ENCODE data around the gene PHLDA3.
"Not testable (repeated sequence)": the region's sequence is repeated elsewhere in the genome, so short reads cannot be mapped to it uniquely, and the experiment has no call there.

The PHLDA3 gene

GRCh38 chr1:201503397-201504176, 34.6 kb upstream of the PHLDA3 start:
- no peak for DNase-seq (ENCODE audit: low spot score)

GRCh38 chr1:201502511-201502857, 33.5 kb upstream of the PHLDA3 start:
- DNase-seq (ENCODE audit: low spot score) = no peak

- DNase-seq (ENCODE audit: low spot score) = no peak
These were observed 33.0 kb upstream of the PHLDA3 start for GRCh38 chr1:201501812-201502510.

- DNase-seq (ENCODE audit: low spot score) = no peak
These were observed 32.2 kb upstream of the PHLDA3 start for GRCh38 chr1:201501144-201501543.

- no peak for DNase-seq (ENCODE audit: low spot score)
These were observed 31.7 kb upstream of the PHLDA3 start for GRCh38 chr1:201500670-201501120.

- no peak for DNase-seq (ENCODE audit: low spot score)
These were observed 31.0 kb upstream of the PHLDA3 start for GRCh38 chr1:201499795-201500669.

GRCh38 chr1:201499191-201499590, 30.2 kb upstream of the PHLDA3 start:
- no peak for DNase-seq (ENCODE audit: low spot score)

GRCh38 chr1:201498621-201499020, 29.6 kb upstream of the PHLDA3 start:
- no peak for DNase-seq (ENCODE audit: low spot score)

GRCh38 chr1:201497935-201498509, 29.0 kb upstream of the PHLDA3 start:
- no peak for DNase-seq (ENCODE audit: low spot score)

GRCh38 chr1:201496296-201496690, 27.3 kb upstream of the PHLDA3 start:
- DNase-seq (ENCODE audit: low spot score) = no peak

GRCh38 chr1:201495551-201496295, 26.7 kb upstream of the PHLDA3 start:
- no peak for DNase-seq (ENCODE audit: low spot score)

- DNase-seq (ENCODE audit: low spot score) = no peak
These were observed 25.0 kb upstream of the PHLDA3 start for GRCh38 chr1:201493757-201494617.

- DNase-seq (ENCODE audit: low spot score) = not testable (repeated sequence)
These were observed 24.2 kb upstream of the PHLDA3 start for GRCh38 chr1:201493026-201493656.

- DNase-seq (ENCODE audit: low spot score) = no peak
These were observed 23.0 kb upstream of the PHLDA3 start for GRCh38 chr1:201491896-201492511.

- no peak for DNase-seq (ENCODE audit: low spot score)
These were observed 21.7 kb upstream of the PHLDA3 start for GRCh38 chr1:201490708-201491131.

GRCh38 chr1:201489643-201490261, 20.8 kb upstream of the PHLDA3 start:
- no peak for DNase-seq (ENCODE audit: low spot score)

GRCh38 chr1:201488830-201489589, 20.0 kb upstream of the PHLDA3 start:
- no peak for DNase-seq (ENCODE audit: low spot score)

- DNase-seq (ENCODE audit: low spot score) = no peak
These were observed 18.8 kb upstream of the PHLDA3 start for GRCh38 chr1:201487742-201488141.
